Measurements from ENCODE around the gene GET3. TPM values are rescaled to one million over a fixed set of nuclear protein-coding genes. Genes with fewer than 3 reads are reported as not detected.
"Not testable (repeated sequence)": the region's sequence is repeated elsewhere in the genome, so short reads cannot be mapped to it uniquely, and the experiment has no call there.

The GET3 gene
- total and polyA plus RNA-seq, 4 donors = 22.8 to 44.1 (median 27.2) TPM

- TF ChIP-seq HNF4A (conservative IDR thresholded peaks at IDR 0.05) (peak; percentile 38 to 50), RAD21 (IDR thresholded peaks at IDR 0.05) (peak in 1 of 2 donors; percentile 13)
These were observed 14.5 kb upstream of the GET3 start (continued) for GRCh38 chr19:12722566-12723380.

GRCh38 chr19:12723381-12723640, 14.0 kb upstream of the GET3 start:
- Histone ChIP-seq H3K9ac (ENCODE audit: low read depth in 1 of 2, low read length in 2 of 2) (peak overlapping the region; percentile 15 to 69), H3K4me3 (ENCODE audit: low read depth in 1 of 3, low read length in 3 of 3) (peak overlapping the region; percentile 49 to 98 (median 73)), H3K36me3 (ENCODE audit: control insufficient read depth in 4 of 4, insufficient read depth in 3 of 4, low read depth in 1 of 4, low read length in 3 of 4) (peaks cover 0 to 6% (median 3%) of the 10 kb centered on the region in 4 donors), H3K27ac (ENCODE audit: low read depth in 1 of 2, low read length in 2 of 2) (peak overlapping the region; percentile 14 to 21), H3K4me1 (ENCODE audit: control insufficient read depth in 4 of 4, insufficient read depth in 4 of 4, low read length in 3 of 4) (peaks cover 6 to 49% (median 34%) of the 10 kb centered on the region in 4 donors), H3K27me3 (ENCODE audit: control insufficient read depth in 4 of 4, insufficient read depth in 4 of 4, low read length in 3 of 4) (no peaks in the 10 kb centered on the region), H3K9me3 (ENCODE audit: control insufficient read depth in 4 of 4, low read length in 3 of 4) (no peaks in the 10 kb centered on the region)
- DNase-seq (ENCODE audit: low spot score) = no peak
- WGBS = 7% methylated on average over 7 of the region's 7 CpGs
- TF ChIP-seq FOXA1 (IDR thresholded peaks at IDR 0.05) = no peak

DNA sequence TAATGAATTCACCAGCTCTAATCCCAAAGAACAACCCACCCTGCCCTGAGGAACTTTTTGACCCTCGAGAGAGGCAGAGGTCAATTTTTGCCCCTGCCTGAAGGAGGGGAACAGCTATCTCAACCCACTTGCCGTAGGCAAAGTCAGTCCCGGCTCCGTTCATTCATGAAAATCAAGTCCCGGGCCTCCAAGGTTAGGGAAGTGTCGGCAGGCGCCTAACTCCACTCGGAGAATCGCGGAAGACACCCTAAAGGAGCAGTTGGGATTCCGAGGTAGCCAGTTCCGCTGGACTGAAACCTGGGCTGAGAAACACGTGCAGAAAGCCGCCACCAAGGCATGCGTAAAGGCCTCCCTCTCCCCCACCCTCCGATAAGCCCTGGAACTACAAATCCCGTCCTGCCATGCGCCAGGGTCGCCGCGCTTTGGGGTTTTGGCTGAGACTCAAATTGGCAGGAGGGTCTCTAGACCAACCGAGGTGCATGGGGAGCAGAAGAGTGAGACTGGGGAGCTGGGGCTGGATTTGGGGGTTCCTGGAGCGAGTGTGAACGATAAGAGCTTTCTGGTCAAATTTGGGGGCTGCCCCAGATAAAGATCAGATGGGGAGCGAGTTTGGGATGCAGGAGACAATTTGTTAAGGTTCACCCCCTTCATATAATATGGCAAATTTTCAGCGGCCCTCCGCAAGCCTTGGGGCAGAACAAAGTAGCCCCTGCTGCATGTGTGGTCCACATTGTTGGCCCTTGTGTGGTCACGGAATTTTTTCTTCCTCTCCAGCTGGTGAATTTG, 13.5 kb upstream of the GET3 start, which contains the start of gene TNPO2:
Gene TNPO2 (minus strand): TSS at position 292 of the 786 bp plus-strand sequence. CDS start 2,955 bp downstream, outside the sequence.
- Histone ChIP-seq H3K4me1 (ENCODE audit: control insufficient read depth in 4 of 4, insufficient read depth in 4 of 4, low read length in 3 of 4) (peaks cover 6 to 54% (median 39%) of the 10 kb centered on the region in 4 donors), H3K9ac (ENCODE audit: low read depth in 1 of 2, low read length in 2 of 2) (peak within 1 kb of the TSS; percentile 17 to 84), H3K27me3 (ENCODE audit: control insufficient read depth in 4 of 4, insufficient read depth in 4 of 4, low read length in 3 of 4) (no peaks in the 10 kb centered on the region), H3K9me3 (ENCODE audit: control insufficient read depth in 4 of 4, low read length in 3 of 4) (no peaks in the 10 kb centered on the region), H3K27ac (ENCODE audit: low read depth in 1 of 2, low read length in 2 of 2) (peak within 1 kb of the TSS; percentile 21 to 76), H3K36me3 (ENCODE audit: control insufficient read depth in 4 of 4, insufficient read depth in 3 of 4, low read depth in 1 of 4, low read length in 3 of 4) (peaks cover 0 to 4% (median 3%) of the 10 kb centered on the region in 4 donors), H3K4me3 (ENCODE audit: low read depth in 1 of 3, low read length in 3 of 3) (peak within 1 kb of the TSS; percentile 49 to 98 (median 73))
- DNase-seq (ENCODE audit: low spot score) = peak; percentile 64
- TF ChIP-seq MAX (IDR thresholded peaks at IDR 0.05) (peak; percentile 70), RXRA (IDR thresholded peaks at IDR 0.05) (no peak), JUND (IDR thresholded peaks at IDR 0.05) (no peak), FOXA1 (IDR thresholded peaks at IDR 0.05) (no peak), HNF4G (IDR thresholded peaks at IDR 0.05) (no peak), FOXA2 (IDR thresholded peaks at IDR 0.05) (no peak), GABPA (IDR thresholded peaks at IDR 0.05 in 1 of 2, conservative IDR thresholded peaks at IDR 0.05 in 1 of 2) (peak in 1 of 2 donors; percentile 32), TAF1 (conservative IDR thresholded peaks at IDR 0.05) (no peak), HNF4A (conservative IDR thresholded peaks at IDR 0.05) (no peak), SP1 (IDR thresholded peaks at IDR 0.05) (no peak)
- TF ChIP-seq, protein P1, sequence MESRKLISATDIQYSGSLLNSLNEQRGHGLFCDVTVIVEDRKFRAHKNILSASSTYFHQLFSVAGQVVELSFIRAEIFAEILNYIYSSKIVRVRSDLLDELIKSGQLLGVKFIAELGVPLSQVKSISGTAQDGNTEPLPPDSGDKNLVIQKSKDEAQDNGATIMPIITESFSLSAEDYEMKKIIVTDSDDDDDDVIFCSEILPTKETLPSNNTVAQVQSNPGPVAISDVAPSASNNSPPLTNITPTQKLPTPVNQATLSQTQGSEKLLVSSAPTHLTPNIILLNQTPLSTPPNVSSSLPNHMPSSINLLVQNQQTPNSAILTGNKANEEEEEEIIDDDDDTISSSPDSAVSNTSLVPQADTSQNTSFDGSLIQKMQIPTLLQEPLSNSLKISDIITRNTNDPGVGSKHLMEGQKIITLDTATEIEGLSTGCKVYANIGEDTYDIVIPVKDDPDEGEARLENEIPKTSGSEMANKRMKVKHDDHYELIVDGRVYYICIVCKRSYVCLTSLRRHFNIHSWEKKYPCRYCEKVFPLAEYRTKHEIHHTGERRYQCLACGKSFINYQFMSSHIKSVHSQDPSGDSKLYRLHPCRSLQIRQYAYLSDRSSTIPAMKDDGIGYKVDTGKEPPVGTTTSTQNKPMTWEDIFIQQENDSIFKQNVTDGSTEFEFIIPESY (IDR thresholded peaks at IDR 0.05) = no peak
- TF ChIP-seq, protein P2, sequence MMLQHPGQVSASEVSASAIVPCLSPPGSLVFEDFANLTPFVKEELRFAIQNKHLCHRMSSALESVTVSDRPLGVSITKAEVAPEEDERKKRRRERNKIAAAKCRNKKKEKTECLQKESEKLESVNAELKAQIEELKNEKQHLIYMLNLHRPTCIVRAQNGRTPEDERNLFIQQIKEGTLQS (IDR thresholded peaks at IDR 0.05) = no peak
- TF ChIP-seq, protein P3, sequence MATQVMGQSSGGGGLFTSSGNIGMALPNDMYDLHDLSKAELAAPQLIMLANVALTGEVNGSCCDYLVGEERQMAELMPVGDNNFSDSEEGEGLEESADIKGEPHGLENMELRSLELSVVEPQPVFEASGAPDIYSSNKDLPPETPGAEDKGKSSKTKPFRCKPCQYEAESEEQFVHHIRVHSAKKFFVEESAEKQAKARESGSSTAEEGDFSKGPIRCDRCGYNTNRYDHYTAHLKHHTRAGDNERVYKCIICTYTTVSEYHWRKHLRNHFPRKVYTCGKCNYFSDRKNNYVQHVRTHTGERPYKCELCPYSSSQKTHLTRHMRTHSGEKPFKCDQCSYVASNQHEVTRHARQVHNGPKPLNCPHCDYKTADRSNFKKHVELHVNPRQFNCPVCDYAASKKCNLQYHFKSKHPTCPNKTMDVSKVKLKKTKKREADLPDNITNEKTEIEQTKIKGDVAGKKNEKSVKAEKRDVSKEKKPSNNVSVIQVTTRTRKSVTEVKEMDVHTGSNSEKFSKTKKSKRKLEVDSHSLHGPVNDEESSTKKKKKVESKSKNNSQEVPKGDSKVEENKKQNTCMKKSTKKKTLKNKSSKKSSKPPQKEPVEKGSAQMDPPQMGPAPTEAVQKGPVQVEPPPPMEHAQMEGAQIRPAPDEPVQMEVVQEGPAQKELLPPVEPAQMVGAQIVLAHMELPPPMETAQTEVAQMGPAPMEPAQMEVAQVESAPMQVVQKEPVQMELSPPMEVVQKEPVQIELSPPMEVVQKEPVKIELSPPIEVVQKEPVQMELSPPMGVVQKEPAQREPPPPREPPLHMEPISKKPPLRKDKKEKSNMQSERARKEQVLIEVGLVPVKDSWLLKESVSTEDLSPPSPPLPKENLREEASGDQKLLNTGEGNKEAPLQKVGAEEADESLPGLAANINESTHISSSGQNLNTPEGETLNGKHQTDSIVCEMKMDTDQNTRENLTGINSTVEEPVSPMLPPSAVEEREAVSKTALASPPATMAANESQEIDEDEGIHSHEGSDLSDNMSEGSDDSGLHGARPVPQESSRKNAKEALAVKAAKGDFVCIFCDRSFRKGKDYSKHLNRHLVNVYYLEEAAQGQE (IDR thresholded peaks at IDR 0.05) = no peak
- 13% methylated on average over 28 of the region's 28 CpGs for WGBS

- not testable (repeated sequence) for H3K4me3 ChIP-seq (ENCODE audit: low read depth in 1 of 3, low read length in 3 of 3); H3K27ac ChIP-seq (ENCODE audit: low read depth in 1 of 2, low read length in 2 of 2); H3K9ac ChIP-seq (ENCODE audit: low read depth in 1 of 2, low read length in 2 of 2); DNase-seq (ENCODE audit: low spot score); H3K9me3 ChIP-seq (ENCODE audit: control insufficient read depth in 4 of 4, low read length in 3 of 4); H3K27me3 ChIP-seq (ENCODE audit: control insufficient read depth in 4 of 4, insufficient read depth in 4 of 4, low read length in 3 of 4)
- Histone ChIP-seq H3K36me3 (ENCODE audit: control insufficient read depth in 4 of 4, insufficient read depth in 3 of 4, low read depth in 1 of 4, low read length in 3 of 4) (peaks cover 2 to 19% (median 16%) of the 10 kb centered on the region in 4 donors), H3K4me1 (ENCODE audit: control insufficient read depth in 4 of 4, insufficient read depth in 4 of 4, low read length in 3 of 4) (peaks cover 6 to 65% (median 44%) of the 10 kb centered on the region in 4 donors)
- 77% methylated on average over 10 of the region's 10 CpGs for WGBS
These were observed 11.7 kb upstream of the GET3 start for GRCh38 chr19:12725612-12726011.

Measured in liver (tissue), 9 donors.